Mesenchymal stem cell (in vitro differentiated cells and primary cell): ENCODE data around the gene CRISP2.

Experiments used
- DNase-seq: peaks from one replicate; pipeline ENCODE4 v3.0.0-alpha.2; 2013
- H2AFZ ChIP-seq: one replicate; pipeline ENCODE4 v1.6.1; 2013; ENCODE audit warnings: low read depth, mild to moderate bottlenecking, control low read depth, inconsistent platforms, low read length, moderate library complexity
- H2AK5ac ChIP-seq: 2 replicates; pipeline ENCODE4 v1.6.1; 2013; ENCODE audit warnings: low read length, moderate library complexity, mild to moderate bottlenecking, inconsistent platforms; ENCODE audit not compliant: severe bottlenecking
- H2BK120ac ChIP-seq: one replicate; pipeline ENCODE4 v1.6.1; 2013; ENCODE audit warnings: low read depth, mild to moderate bottlenecking, inconsistent platforms, low read length, moderate library complexity
- H2BK12ac ChIP-seq, 2 experiments: one replicate each; pipeline ENCODE4 v1.6.1; 2013; ENCODE audit warnings: inconsistent platforms in 2 of 2, low read length in 2 of 2, mild to moderate bottlenecking in 2 of 2, moderate library complexity in 2 of 2, control low read depth in 1 of 2
- H2BK15ac ChIP-seq: one replicate; pipeline ENCODE4 v1.6.1; 2013; ENCODE audit warnings: mild to moderate bottlenecking, low read depth, inconsistent platforms; ENCODE audit not compliant: poor library complexity, severe bottlenecking
- H2BK5ac ChIP-seq: 2 replicates; pipeline ENCODE4 v1.6.1; 2013; ENCODE audit warnings: low read depth, mild to moderate bottlenecking, low read length, control low read depth, inconsistent platforms; ENCODE audit not compliant: poor library complexity, severe bottlenecking
- H3K14ac ChIP-seq, 2 experiments: one replicate each; pipeline ENCODE4 v1.6.1; 2013; ENCODE audit warnings: inconsistent platforms in 2 of 2, low read length in 2 of 2, control low read depth in 1 of 2, mild to moderate bottlenecking in 1 of 2, moderate library complexity in 1 of 2
- H3K18ac ChIP-seq, 2 experiments: one replicate each; pipeline ENCODE4 v1.6.1; 2013; ENCODE audit warnings: inconsistent platforms in 2 of 2, low read length in 2 of 2, control low read depth in 1 of 2, low read depth in 1 of 2, mild to moderate bottlenecking in 1 of 2
- H3K23ac ChIP-seq, 2 experiments: one replicate each; pipeline ENCODE4 v1.6.1; 2013; ENCODE audit warnings: inconsistent platforms in 2 of 2, low read length in 2 of 2, mild to moderate bottlenecking in 2 of 2, moderate library complexity in 2 of 2, control low read depth in 1 of 2
- H3K27ac ChIP-seq: 2 replicates; pipeline ENCODE4 v1.5.1; 2013; ENCODE audit warnings: mild to moderate bottlenecking, moderate library complexity, low read length, control low read depth, inconsistent platforms; ENCODE audit not compliant: poor library complexity, severe bottlenecking
- H3K27me3 ChIP-seq, 2 experiments: 2 replicates each; pipeline versions ENCODE4 v1.6.1 to v1.7.0; 2013; ENCODE audit warnings: low read length in 2 of 2, mild to moderate bottlenecking in 2 of 2, moderate library complexity in 2 of 2, control low read depth in 1 of 2, inconsistent platforms in 1 of 2; ENCODE audit not compliant: control insufficient read depth in 1 of 2, insufficient read depth in 1 of 2
- H3K36me3 ChIP-seq, 2 experiments: 2 replicates each; pipeline versions ENCODE4 v1.6.1 to v1.7.0; 2013; ENCODE audit warnings: low read length in 2 of 2, control low read depth in 1 of 2, inconsistent platforms in 1 of 2, low read depth in 1 of 2, mild to moderate bottlenecking in 1 of 2; ENCODE audit not compliant: insufficient read depth in 2 of 2, control insufficient read depth in 1 of 2
- H3K4ac ChIP-seq, 2 experiments: one replicate each; pipeline ENCODE4 v1.6.1; 2013; ENCODE audit warnings: inconsistent platforms in 2 of 2, low read length in 2 of 2, mild to moderate bottlenecking in 2 of 2, moderate library complexity in 2 of 2, control low read depth in 1 of 2, low read depth in 1 of 2
- H3K4me1 ChIP-seq: 2 replicates; pipeline ENCODE4 v1.6.1; 2013; ENCODE audit warnings: low read depth, low read length, control low read depth; ENCODE audit not compliant: control insufficient read depth, insufficient read depth
- H3K4me2 ChIP-seq: 2 replicates; pipeline ENCODE4 v1.6.1; 2013; ENCODE audit warnings: low read length, mild to moderate bottlenecking, inconsistent platforms; ENCODE audit not compliant: poor library complexity, severe bottlenecking
- H3K4me3 ChIP-seq, 2 experiments: 2 replicates each; pipeline versions ENCODE4 v1.5.1 to v1.7.0; 2013; ENCODE audit warnings: low read length in 2 of 2, mild to moderate bottlenecking in 2 of 2, control low read depth in 1 of 2, low read depth in 1 of 2; ENCODE audit not compliant: insufficient read depth in 1 of 2
- H3K79me1 ChIP-seq: replicated peaks from 2 replicates; pipeline ENCODE4 v1.6.1; 2013; ENCODE audit warnings: mild to moderate bottlenecking, control low read depth, low read length, inconsistent platforms; ENCODE audit not compliant: poor library complexity, severe bottlenecking
- H3K9ac ChIP-seq: 2 replicates; pipeline ENCODE4 v1.7.0; 2013; ENCODE audit warnings: mild to moderate bottlenecking, low read length, moderate library complexity
- H3K9me3 ChIP-seq: 2 replicates; pipeline ENCODE4 v1.7.0; 2013; ENCODE audit warnings: mild to moderate bottlenecking, low read length; ENCODE audit not compliant: control insufficient read depth
- H4K8ac ChIP-seq: one replicate; pipeline ENCODE4 v1.6.1; 2013; ENCODE audit warnings: inconsistent platforms, mild to moderate bottlenecking, low read length, moderate library complexity
- H4K91ac ChIP-seq: one replicate; pipeline ENCODE4 v1.6.1; 2013; ENCODE audit warnings: mild to moderate bottlenecking, low read length, inconsistent platforms
- WGBS: methylation state at CpG from one replicate; pipeline ENCODE4 v1.1.7; 2013; ENCODE audit warnings: mixed read lengths; 5-methylcytosine and 5-hydroxymethylcytosine counted together

The CRISP2 gene

GRCh38 chr6:49668083-49668511 lies 45.2 kb downstream of the CRISP2 start:
- Histone ChIP-seq H3K27ac (no peak overlapping the region), H3K4me2 (no peak overlapping the region), H3K4ac (no peak overlapping the region), H2AFZ (no peak overlapping the region), H3K4me1 (no peaks in the 10 kb centered on the region), H2BK15ac (no peak overlapping the region), H4K8ac (no peak overlapping the region), H3K23ac (no peak overlapping the region), H3K18ac (no peak overlapping the region), H2BK12ac (no peak overlapping the region), H3K36me3 (no peaks in the 10 kb centered on the region), H3K9me3 (no peaks in the 10 kb centered on the region), H2BK5ac (no peak overlapping the region), H3K14ac (no peak overlapping the region), H3K79me1 (no peaks in the 10 kb centered on the region), H3K4me3 (no peak overlapping the region), H4K91ac (no peak overlapping the region), H2BK120ac (no peak overlapping the region), H3K9ac (no peak overlapping the region), H3K27me3 (no peaks in the 10 kb centered on the region), H2AK5ac (no peak overlapping the region)
- no peak for DNase-seq

DNA sequence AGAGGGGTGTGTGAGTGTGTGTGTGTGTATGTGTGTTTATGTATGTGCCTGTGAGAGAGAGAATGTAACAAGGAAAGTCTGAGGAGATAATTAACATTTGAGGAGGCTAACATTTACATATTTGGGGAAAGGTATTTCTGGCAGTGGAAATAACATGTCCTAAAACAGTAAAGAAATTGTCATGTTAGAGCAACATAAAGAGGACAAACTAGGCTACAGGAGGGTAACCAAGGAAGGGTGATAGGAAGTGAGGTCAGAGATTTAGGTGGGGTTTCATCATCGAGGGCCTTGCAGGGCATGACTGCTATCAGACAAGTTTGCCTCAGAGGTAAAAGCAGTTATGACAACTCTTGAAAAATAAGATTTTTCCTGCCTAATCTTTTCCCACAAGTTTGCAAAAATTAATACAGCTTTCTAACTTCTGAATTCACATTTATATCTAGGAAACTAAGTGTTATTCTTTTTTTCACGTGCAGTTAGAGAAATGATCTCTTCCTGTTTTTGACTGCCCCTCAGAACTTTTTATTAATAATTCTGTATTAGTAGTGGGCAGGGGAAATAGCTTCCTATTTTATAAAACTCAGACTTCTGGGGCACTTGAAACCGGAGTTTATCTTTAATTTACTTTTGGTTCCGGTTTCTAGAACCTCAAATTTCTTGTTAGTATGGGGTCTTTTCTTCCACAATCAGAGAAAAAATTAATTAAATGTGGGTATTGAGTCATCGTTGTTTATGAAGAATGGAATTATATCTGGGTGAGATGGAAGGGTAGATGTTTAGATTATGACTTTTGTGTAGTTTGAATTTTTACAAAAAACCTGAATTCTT lies 46.2 kb downstream of the CRISP2 start:
- H3K4ac ChIP-seq: no peak overlapping the region
- H2BK120ac ChIP-seq: no peak overlapping the region
- no peak overlapping the region for H3K18ac ChIP-seq
- 90% methylated on average over 4 of the region's 5 CpGs for WGBS
- no peaks in the 10 kb centered on the region for H3K9me3 ChIP-seq
- no peak overlapping the region for H4K91ac ChIP-seq
- no peak overlapping the region for H2AFZ ChIP-seq
- H3K9ac ChIP-seq: no peak overlapping the region
- H2AK5ac ChIP-seq: no peak overlapping the region
- DNase-seq: no peak
- H3K23ac ChIP-seq: no peak overlapping the region
- H3K4me3 ChIP-seq: no peak overlapping the region
- H3K79me1 ChIP-seq: no peaks in the 10 kb centered on the region
- H2BK12ac ChIP-seq: no peak overlapping the region
- no peaks in the 10 kb centered on the region for H3K36me3 ChIP-seq
- H2BK5ac ChIP-seq: no peak overlapping the region
- H3K4me1 ChIP-seq: no peaks in the 10 kb centered on the region
- no peak overlapping the region for H3K14ac ChIP-seq
- H2BK15ac ChIP-seq: no peak overlapping the region
- no peak overlapping the region for H3K27ac ChIP-seq
- no peak overlapping the region for H3K4me2 ChIP-seq
- no peaks in the 10 kb centered on the region for H3K27me3 ChIP-seq
- no peak overlapping the region for H4K8ac ChIP-seq

GRCh38 chr6:49666480-49666879 lies 46.9 kb downstream of the CRISP2 start:
- Histone ChIP-seq H3K23ac (no peak overlapping the region), H3K27me3 (no peaks in the 10 kb centered on the region), H2BK15ac (no peak overlapping the region), H3K18ac (no peak overlapping the region), H2AK5ac (no peak overlapping the region), H3K9me3 (no peaks in the 10 kb centered on the region), H3K4me1 (no peaks in the 10 kb centered on the region), H3K4ac (no peak overlapping the region), H4K91ac (no peak overlapping the region), H2BK120ac (no peak overlapping the region), H2AFZ (no peak overlapping the region), H4K8ac (no peak overlapping the region), H3K9ac (no peak overlapping the region), H2BK5ac (no peak overlapping the region), H2BK12ac (no peak overlapping the region), H3K36me3 (no peaks in the 10 kb centered on the region), H3K4me2 (no peak overlapping the region), H3K14ac (no peak overlapping the region), H3K79me1 (no peaks in the 10 kb centered on the region), H3K27ac (no peak overlapping the region), H3K4me3 (no peak overlapping the region)
- no CpG with 5 or more reads among the region's 1 CpG for WGBS
- DNase-seq: no peak

- H2BK5ac ChIP-seq: no peak overlapping the region
- H3K79me1 ChIP-seq: no peaks in the 10 kb centered on the region
- H3K4me2 ChIP-seq: no peak overlapping the region
- 93% methylated on average over 3 of the region's 3 CpGs for WGBS
- no peaks in the 10 kb centered on the region for H3K9me3 ChIP-seq
- H3K27ac ChIP-seq: no peak overlapping the region
- H3K14ac ChIP-seq: no peak overlapping the region
- H3K4me3 ChIP-seq: no peak overlapping the region
- DNase-seq: no peak
- no peaks in the 10 kb centered on the region for H3K27me3 ChIP-seq
- no peak overlapping the region for H4K91ac ChIP-seq
- no peak overlapping the region for H2BK12ac ChIP-seq
- no peaks in the 10 kb centered on the region for H3K36me3 ChIP-seq
- no peak overlapping the region for H2BK15ac ChIP-seq
- no peak overlapping the region for H2BK120ac ChIP-seq
- no peak overlapping the region for H3K18ac ChIP-seq
- H3K9ac ChIP-seq: no peak overlapping the region
- no peak overlapping the region for H2AK5ac ChIP-seq
- H3K4me1 ChIP-seq: no peaks in the 10 kb centered on the region
- no peak overlapping the region for H4K8ac ChIP-seq
- H2AFZ ChIP-seq: no peak overlapping the region
- no peak overlapping the region for H3K4ac ChIP-seq
- H3K23ac ChIP-seq: no peak overlapping the region
Measured at GRCh38 chr6:49664817-49665216, 48.5 kb downstream of the CRISP2 start.
